Activated CD8-positive, alpha-beta memory T cell treated with anti-CD3 and anti-CD28 coated beads, Interleukin-2, amount 50 U/mL, for 4 hours (primary cell): ENCODE results near the gene RPS6KA3.
"Not testable (repeated sequence)": the region's sequence is repeated elsewhere in the genome, so short reads cannot be mapped to it uniquely, and the experiment has no call there.

Experiments used
- DNase-seq: peaks from one replicate; pipeline ENCODE4 v3.0.0-alpha.2; 2020

The RPS6KA3 gene

GRCh38 chrX:20263474-20263873 lies 3.2 kb downstream of the RPS6KA3 start:
- no peak for DNase-seq

GRCh38 chrX:20260885-20261284 lies 5.8 kb downstream of the RPS6KA3 start:
- DNase-seq = no peak

GRCh38 chrX:20254712-20255299 lies 11.9 kb downstream of the RPS6KA3 start:
- no peak for DNase-seq

GRCh38 chrX:20253232-20253543 lies 13.5 kb downstream of the RPS6KA3 start:
- no peak for DNase-seq

GRCh38 chrX:20252381-20253231 lies 14.1 kb downstream of the RPS6KA3 start:
- peak; percentile 70 for DNase-seq

- DNase-seq = no peak
Observed at GRCh38 chrX:20251691-20252090, 15.0 kb downstream of the RPS6KA3 start.

- not testable (repeated sequence) for DNase-seq
Observed at GRCh38 chrX:20250146-20250545, 16.6 kb downstream of the RPS6KA3 start.

- no peak for DNase-seq
Observed at GRCh38 chrX:20248592-20249192, 18.0 kb downstream of the RPS6KA3 start.

GRCh38 chrX:20244931-20245330 lies 21.8 kb downstream of the RPS6KA3 start:
- DNase-seq = no peak

- no peak for DNase-seq
Observed at GRCh38 chrX:20240201-20240600, 26.5 kb downstream of the RPS6KA3 start.

GRCh38 chrX:20237864-20238263 lies 28.8 kb downstream of the RPS6KA3 start:
- DNase-seq = no peak

GRCh38 chrX:20235755-20236154 lies 31.0 kb downstream of the RPS6KA3 start:
- no peak for DNase-seq

- DNase-seq = no peak
Observed at GRCh38 chrX:20233336-20233735, 33.4 kb downstream of the RPS6KA3 start.

- no peak for DNase-seq
Observed at GRCh38 chrX:20231598-20231997, 35.1 kb downstream of the RPS6KA3 start.

GRCh38 chrX:20230406-20230805 lies 36.3 kb downstream of the RPS6KA3 start:
- DNase-seq = no peak

- no peak for DNase-seq
Observed at GRCh38 chrX:20229155-20229554, 37.6 kb downstream of the RPS6KA3 start.

GRCh38 chrX:20228245-20228644 lies 38.5 kb downstream of the RPS6KA3 start:
- DNase-seq = no peak

GRCh38 chrX:20227116-20227515 lies 39.6 kb downstream of the RPS6KA3 start:
- DNase-seq = no peak

GRCh38 chrX:20225488-20225833 lies 41.2 kb downstream of the RPS6KA3 start:
- no peak for DNase-seq

GRCh38 chrX:20224814-20225487 lies 41.8 kb downstream of the RPS6KA3 start:
- DNase-seq = no peak

- no peak for DNase-seq
Observed at GRCh38 chrX:20221902-20222301, 44.8 kb downstream of the RPS6KA3 start.

- no peak for DNase-seq
Observed at GRCh38 chrX:20218836-20219505, 47.7 kb downstream of the RPS6KA3 start.

- DNase-seq = no peak
Observed at GRCh38 chrX:20217906-20218305, 48.8 kb downstream of the RPS6KA3 start.
